ENCODE results near the gene SMOC1.

DNA sequence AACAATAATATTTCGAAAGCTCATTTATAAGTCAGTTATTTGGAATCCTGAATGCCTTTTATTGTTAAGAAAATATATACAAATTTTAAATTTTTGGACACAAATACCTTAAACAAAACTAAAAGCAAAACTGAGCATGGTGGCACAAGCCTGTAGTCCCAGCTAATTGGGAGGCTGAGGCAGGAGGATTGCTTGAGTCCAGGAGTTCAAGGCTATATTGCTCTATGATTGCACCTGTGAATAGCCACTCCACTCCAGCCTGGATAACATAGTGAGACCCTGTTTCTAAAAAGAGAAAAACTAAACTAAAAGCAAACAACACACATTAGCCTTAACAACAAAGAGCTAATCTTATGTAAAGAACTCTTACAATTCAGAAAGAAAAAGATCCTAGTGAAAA is 78.8 kb downstream of the SMOC1 start:
- TF ChIP-seq SP4 (IDR thresholded peaks at IDR 0.05; ENCODE audit: low read length), result no peak
- no peak for TF ChIP-seq EZH2 (IDR thresholded peaks at IDR 0.05; ENCODE audit: low read depth, low read length, severe bottlenecking)
- TF ChIP-seq, protein P1, sequence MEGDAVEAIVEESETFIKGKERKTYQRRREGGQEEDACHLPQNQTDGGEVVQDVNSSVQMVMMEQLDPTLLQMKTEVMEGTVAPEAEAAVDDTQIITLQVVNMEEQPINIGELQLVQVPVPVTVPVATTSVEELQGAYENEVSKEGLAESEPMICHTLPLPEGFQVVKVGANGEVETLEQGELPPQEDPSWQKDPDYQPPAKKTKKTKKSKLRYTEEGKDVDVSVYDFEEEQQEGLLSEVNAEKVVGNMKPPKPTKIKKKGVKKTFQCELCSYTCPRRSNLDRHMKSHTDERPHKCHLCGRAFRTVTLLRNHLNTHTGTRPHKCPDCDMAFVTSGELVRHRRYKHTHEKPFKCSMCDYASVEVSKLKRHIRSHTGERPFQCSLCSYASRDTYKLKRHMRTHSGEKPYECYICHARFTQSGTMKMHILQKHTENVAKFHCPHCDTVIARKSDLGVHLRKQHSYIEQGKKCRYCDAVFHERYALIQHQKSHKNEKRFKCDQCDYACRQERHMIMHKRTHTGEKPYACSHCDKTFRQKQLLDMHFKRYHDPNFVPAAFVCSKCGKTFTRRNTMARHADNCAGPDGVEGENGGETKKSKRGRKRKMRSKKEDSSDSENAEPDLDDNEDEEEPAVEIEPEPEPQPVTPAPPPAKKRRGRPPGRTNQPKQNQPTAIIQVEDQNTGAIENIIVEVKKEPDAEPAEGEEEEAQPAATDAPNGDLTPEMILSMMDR (IDR thresholded peaks at IDR 0.05; ENCODE audit: control extremely low read depth in 1 of 3, insufficient read depth in 1 of 3, low read depth in 1 of 3, low read length in 3 of 3), result no peak
- no peak for TF ChIP-seq POU5F1 (IDR thresholded peaks at IDR 0.05; ENCODE audit: low read depth, low read length)
- no peak for TF ChIP-seq SIN3A (conservative IDR thresholded peaks at IDR 0.05 in 1 of 2, IDR thresholded peaks at IDR 0.05 in 1 of 2; ENCODE audit: low read depth in 1 of 2, low read length in 2 of 2)
- no peak for TF ChIP-seq POLR2AphosphoS5 (IDR thresholded peaks at IDR 0.05; ENCODE audit: low read depth, low read length)

Data from H1 (cell line).